LNCaP clone FGC (cell line): ENCODE measurements around the gene WDR6.

ENCODE experiments used
- DNase-seq: peaks from one replicate; pipeline ENCODE4 v3.0.0-alpha.2; 2011; ENCODE audit warnings: low read depth
- H3K4me3 ChIP-seq: 2 replicates; pipeline ENCODE4 v1.5.1; 2011; ENCODE audit warnings: mild to moderate bottlenecking, low read depth, low read length, control low read depth
- CTCF ChIP-seq: IDR thresholded peaks from 2 replicates; pipeline ENCODE4 v1.5.1; 2012; ENCODE audit warnings: mild to moderate bottlenecking; ENCODE audit not compliant: control insufficient read depth, insufficient read depth; ENCODE audit errors: extremely low read depth

WDR6 gene

GRCh38 chr3:49021213-49021812 lies 14.1 kb downstream of the WDR6 start:
- DNase-seq, result peak; percentile 92
- TF ChIP-seq CTCF, result no peak
- H3K4me3 ChIP-seq, result peak overlapping the region; percentile 92

GRCh38 chr3:49021813-49022687 lies 14.9 kb downstream of the WDR6 start, which contains the start of gene NDUFAF3:
Gene NDUFAF3 (plus strand): TSS chr3:49022121. CDS start chr3:49022145, 24 bp downstream.
- TF ChIP-seq CTCF, result peak; percentile 99
- peak; percentile 85 for DNase-seq
- H3K4me3 ChIP-seq, result peak within 1 kb of the TSS; percentile 92

- peak overlapping the region; percentile 92 for H3K4me3 ChIP-seq
- DNase-seq, result no peak
- TF ChIP-seq CTCF, result no peak
These were observed 15.5 kb downstream of the WDR6 start for GRCh38 chr3:49022688-49023171.

GRCh38 chr3:49023775-49024174 lies 16.6 kb downstream of the WDR6 start:
- TF ChIP-seq CTCF, result no peak
- DNase-seq, result no peak
- no peak overlapping the region for H3K4me3 ChIP-seq

- DNase-seq, result no peak
- no peak for TF ChIP-seq CTCF
- H3K4me3 ChIP-seq, result no peak overlapping the region
These were observed 17.3 kb downstream of the WDR6 start for GRCh38 chr3:49024449-49024848.

GRCh38 chr3:49025005-49025792 lies 18.0 kb downstream of the WDR6 start:
- DNase-seq, result no peak
- TF ChIP-seq CTCF, result no peak
- no peak overlapping the region for H3K4me3 ChIP-seq
